Heart right ventricle (tissue), 16 donors: ENCODE data around the gene STAB2. TPM values are rescaled to one million over a fixed set of nuclear protein-coding genes. Genes with fewer than 3 reads are reported as not detected.
A peak's percentile ranks its signal among the peaks of the same experiment; 100 is the strongest.

Experiments
- ATAC-seq, 8 donors: fragments of 200-7000 bp; cut with Tn5 transposase; one replicate each; pipeline ENCODE4 v1.9.1; 2020; ENCODE audit warnings: mild to moderate bottlenecking in 8 of 8, moderate library complexity in 8 of 8, moderate number of reproducible peaks in 1 of 8
- DNase-seq, 2 donors: peaks; one replicate each; pipeline ENCODE4 v3.0.0-alpha.2; 2020
- H3K27ac ChIP-seq, 10 donors: fragments of 200-600 bp; sonication (generic) in 2 of 10; one replicate each; pipeline versions ENCODE4 v1.5.0 to v1.8.0; 2020 to 2022; ENCODE audit warnings: mild to moderate bottlenecking in 3 of 10
- H3K27me3 ChIP-seq, 7 donors: fragments of 200-600 bp; one replicate each; pipeline ENCODE4 v1.8.0; 2021 to 2022; ENCODE audit warnings: mild to moderate bottlenecking in 2 of 7
- H3K36me3 ChIP-seq, 9 donors: fragments of 200-600 bp; sonication (generic) in 1 of 9; one replicate each; pipeline versions ENCODE4 v1.5.0 to v1.8.0; 2020 to 2022; ENCODE audit warnings: mild to moderate bottlenecking in 2 of 9
- H3K4me1 ChIP-seq, 9 donors: fragments of 200-600 bp; sonication (generic) in 1 of 9; one replicate each; pipeline versions ENCODE4 v1.5.0 to v1.8.0; 2020 to 2022; ENCODE audit warnings: mild to moderate bottlenecking in 4 of 9
- H3K4me3 ChIP-seq, 10 donors: fragments of 200-600 bp; sonication (generic) in 2 of 10; one replicate each; pipeline versions ENCODE4 v1.5.0 to v1.8.0; 2020 to 2022; ENCODE audit warnings: mild to moderate bottlenecking in 7 of 10, moderate library complexity in 2 of 10
- H3K9me3 ChIP-seq, 11 donors: fragments of 200-600 bp in 10 of 11; sonication (generic) in 2 of 11; one replicate each; pipeline versions ENCODE4 v1.5.0 to v1.8.0; 2013 to 2022; ENCODE audit warnings: mild to moderate bottlenecking in 2 of 11, control low read depth in 1 of 11, moderate library complexity in 1 of 11
- CTCF ChIP-seq, 9 donors: fragments of 200-600 bp; sonication (generic) in 2 of 9; IDR thresholded peaks; one replicate each; pipeline versions ENCODE4 v1.5.0 to v1.8.0; 2021 to 2022; ENCODE audit warnings: antibody characterized with exemption in 9 of 9, mild to moderate bottlenecking in 5 of 9, moderate library complexity in 1 of 9
- WGBS, 2 donors: extraction: QIAGEN DNeasy Blood & Tissue Kit; methylation state at CpG; one replicate each; pipeline ENCODE4 v1.1.7; 2013; ENCODE audit warnings: inconsistent platforms in 1 of 2; 5-methylcytosine and 5-hydroxymethylcytosine counted together
- intact Hi-C, 10 donors: fragments of 100-400 bp; cut with DNase I; formaldehyde crosslinking; loops; one replicate each; pipeline versions ENCODE4 v1.11.1 to v1.14.2; 2022
- polyA plus RNA-seq, 2 donors: library from polyadenylated mRNA; stranded (reverse); fragments of 200-250 nt; gene quantifications; one replicate each; pipeline ENCODE4 v1.2.3, GENCODE V29; 2013
- total RNA-seq, 10 donors: library from RNA; stranded (reverse); fragmentation: NEBNext Ultra II Directional in 3 of 10; extraction: Animal tissue kit (Norgen Biotek cat#: 25700) in 3 of 10; gene quantifications; one replicate each; pipeline versions ENCODE4 v1.2.1 to v1.2.4, GENCODE V29; 2021 to 2023
- donor health status: Arrhythmogenic right ventricular cardiomyopathy.
- donor health status: ischemic (EF 13 %, LVEDD 7.1; RV severe dilation, severe dysfunction).
- donor health status: healthy with polysubstance abuse.
- donor health status: DM: no; HTN: yes; CAD: no.
- donor health status: DM: no; HTN: no; CAD: no.
- donor health status: ischemic (EF 25% LVEDD 6.9; RV normal size, moderate dysfunction).
- donor health status: ischemic (EF 25% LVEDD 5.7; RV mildly dilated, moderate dysfunction).
- donor health status: healthy.
- donor health status: DM: yes; HTN: yes; CAD: no.
- donor health status: Ischemic cardiomyopathy.
- donor health status: ischemic (EF 35%, LVEDD 5.7; RV mildly dilated, moderate dysfunction).
- donor health status: nonischemic (EF 11% LVEDD 7.7; RV severe dilation, severe dysfunction).
- donor health status: DM: yes; HTN: yes; CAD: no.
- donor health status: PGD.
- donor health status: ischemic (EF 29% LVEDD 5.4; RV normal size, mild dysfunction).
- donor health status: nonischemic (EF 23%, LVEDD 6.1; RV moderate dilation, normal function).

Gene STAB2
- total and polyA plus RNA-seq, 12 donors: 0.01 to 0.50 (median 0.17) TPM; not detected in 3

DNA sequence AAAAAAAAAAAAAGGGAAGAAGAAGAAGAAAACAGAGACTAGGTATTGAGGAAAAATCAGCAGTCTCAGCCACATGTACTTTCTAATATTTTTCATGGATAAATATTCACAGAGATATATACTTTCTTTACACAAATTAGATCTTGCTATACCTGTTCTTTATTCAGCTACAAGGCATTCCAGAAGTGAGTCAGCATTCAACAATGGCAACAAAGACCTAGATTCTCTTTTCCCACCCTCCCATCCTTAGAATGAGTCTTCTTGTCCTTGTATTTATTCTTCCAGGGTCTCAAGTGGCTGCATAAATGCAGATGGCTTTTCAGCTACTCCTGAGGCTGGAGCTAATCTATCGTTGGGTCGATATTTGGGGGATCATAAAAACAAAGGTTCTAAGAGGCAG is 160.9 kb downstream of the STAB2 start:
- no peak for TF ChIP-seq CTCF (IDR thresholded peaks at IDR 0.05)
- intact Hi-C loops: loop anchor here in 1 of 10 donors (10.0 kb wide), 1 partner anchor 123 kb away; no protein-coding TSS in a partner anchor
- 89 to 98% methylated on average over 2 of the region's 2 CpGs for WGBS, 2 donors

DNA sequence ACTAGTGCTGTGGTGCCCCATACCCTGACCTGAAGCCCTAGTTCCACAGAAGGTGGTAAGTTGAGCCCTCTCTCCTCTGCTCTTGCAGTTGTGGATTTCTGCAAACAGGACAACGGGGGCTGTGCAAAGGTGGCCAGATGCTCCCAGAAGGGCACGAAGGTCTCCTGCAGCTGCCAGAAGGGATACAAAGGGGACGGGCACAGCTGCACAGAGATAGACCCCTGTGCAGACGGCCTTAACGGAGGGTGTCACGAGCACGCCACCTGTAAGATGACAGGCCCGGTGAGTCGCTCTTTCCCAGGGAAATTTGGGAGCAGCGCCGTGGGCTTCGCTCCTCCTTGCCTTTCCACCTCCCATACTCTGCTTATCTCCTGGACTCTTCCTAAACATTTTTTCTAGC is 161.8 kb downstream of the STAB2 start:
- H3K9me3 ChIP-seq: no peaks in the 10 kb centered on the region
- H3K4me3 ChIP-seq: no peak overlapping the region
- intact Hi-C loops: loop anchor here in 1 of 10 donors (10.0 kb wide), 1 partner anchor 124 kb away; no protein-coding TSS in a partner anchor
- no peak for TF ChIP-seq CTCF (IDR thresholded peaks at IDR 0.05)
- no peak overlapping the region for H3K27ac ChIP-seq
- DNase-seq: no peak
- H3K36me3 ChIP-seq: no peaks in the 10 kb centered on the region
- peaks cover 0 to 7% (median 0%) of the 10 kb centered on the region in 7 donors for H3K27me3 ChIP-seq
- H3K4me1 ChIP-seq: no peaks in the 10 kb centered on the region
- WGBS, 2 donors: 77 to 85% methylated on average over 12 of the region's 12 CpGs
- no peak for ATAC-seq

More for the DNA sequence above, 160.9 kb downstream of the STAB2 start:
- ATAC-seq (no peak), DNase-seq (no peak)
- H3K4me3 ChIP-seq: no peak overlapping the region
- H3K27me3 ChIP-seq: peaks cover 0 to 3% (median 0%) of the 10 kb centered on the region in 7 donors
- H3K9me3 ChIP-seq: no peaks in the 10 kb centered on the region
- peaks cover 0 to under 1% (median 0%) of the 10 kb centered on the region in 9 donors for H3K4me1 ChIP-seq
- no peaks in the 10 kb centered on the region for H3K36me3 ChIP-seq
- no peak overlapping the region for H3K27ac ChIP-seq

- 76 to 83% methylated on average over 1 of the region's 1 CpG for WGBS, 2 donors
- intact Hi-C loops: no loop called here
- Histone ChIP-seq H3K27ac (no peak overlapping the region), H3K27me3 (peaks cover 0 to 7% (median 0%) of the 10 kb centered on the region in 7 donors), H3K4me3 (no peak overlapping the region), H3K4me1 (no peaks in the 10 kb centered on the region), H3K36me3 (no peaks in the 10 kb centered on the region), H3K9me3 (no peaks in the 10 kb centered on the region)
- ATAC-seq (peak in 2 of 8 donors; percentile 9 to 30), DNase-seq (no peak)
- TF ChIP-seq CTCF (IDR thresholded peaks at IDR 0.05): peak in 1 of 9 donors; percentile 17
Observed at GRCh38 chr12:103751171-103751570, 164.1 kb downstream of the STAB2 start.

- peak in 3 of 8 donors; percentile 28 to 68 (median 46) for ATAC-seq
- 50 to 55% methylated on average over 2 of the region's 2 CpGs for WGBS, 2 donors
- intact Hi-C loops: no loop called here
Observed at GRCh38 chr12:103751600-103751999, 164.5 kb downstream of the STAB2 start.

More at GRCh38 chr12:103751600-103751999, 164.5 kb downstream of the STAB2 start:
- TF ChIP-seq CTCF (IDR thresholded peaks at IDR 0.05): no peak
- H3K27me3 ChIP-seq: peaks cover 0 to 7% (median 0%) of the 10 kb centered on the region in 7 donors
- no peaks in the 10 kb centered on the region for H3K4me1 ChIP-seq
- no peaks in the 10 kb centered on the region for H3K36me3 ChIP-seq
- no peak overlapping the region for H3K27ac ChIP-seq
- no peaks in the 10 kb centered on the region for H3K9me3 ChIP-seq
- no peak for DNase-seq
- no peak overlapping the region for H3K4me3 ChIP-seq
